ENCODE results near the gene KCNA10. TPM values are rescaled to one million over a fixed set of nuclear protein-coding genes. Genes with fewer than 3 reads are reported as not detected.

The KCNA10 gene
- total RNA-seq, 1 experiment from 2014 or later: not detected

DNA sequence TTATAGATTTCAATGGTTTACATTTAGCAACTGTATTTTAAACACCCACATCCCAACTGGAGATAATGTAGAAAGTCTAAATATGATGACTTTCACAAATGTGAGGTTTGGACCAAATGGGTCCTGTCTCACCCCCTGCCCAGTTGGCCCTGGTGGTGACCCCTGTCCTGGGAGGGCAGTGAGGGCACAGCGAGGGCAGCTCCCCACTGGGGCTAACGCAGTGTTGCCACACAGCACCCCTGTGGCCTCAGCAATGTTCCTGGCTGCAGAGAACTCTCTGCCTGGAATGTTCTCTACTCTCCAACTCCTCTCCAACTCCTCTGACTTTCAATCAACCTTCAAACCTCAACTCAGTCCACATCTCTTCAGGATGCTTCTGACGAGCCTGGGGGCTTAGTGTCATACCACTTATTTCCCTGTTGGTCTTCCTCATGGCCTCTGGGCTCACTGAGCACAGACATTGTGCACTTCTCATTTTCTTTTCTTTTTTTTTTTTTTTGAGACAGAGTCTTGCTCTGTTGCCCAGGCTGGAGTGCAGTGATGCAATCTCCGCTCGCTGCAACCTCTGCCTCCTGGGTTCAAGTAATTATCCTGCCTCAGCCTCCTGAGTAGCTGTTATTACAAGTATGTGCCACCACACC lies 25.8 kb downstream of the KCNA10 start:
- no peak overlapping the region for H3K27ac ChIP-seq (ENCODE audit: insufficient read length, low read depth, low read length)
- no peaks in the 10 kb centered on the region for H3K79me1 ChIP-seq (ENCODE audit: insufficient read depth, low read depth, low read length, poor library complexity, severe bottlenecking)
- no peak overlapping the region for H2BK12ac ChIP-seq (ENCODE audit: insufficient read length, low read depth, low read length)
- H3K4me1 Mint-ChIP-seq: peaks cover 29 to 36% of the 10 kb centered on the region in 2 experiments
- TF ChIP-seq, protein P1, sequence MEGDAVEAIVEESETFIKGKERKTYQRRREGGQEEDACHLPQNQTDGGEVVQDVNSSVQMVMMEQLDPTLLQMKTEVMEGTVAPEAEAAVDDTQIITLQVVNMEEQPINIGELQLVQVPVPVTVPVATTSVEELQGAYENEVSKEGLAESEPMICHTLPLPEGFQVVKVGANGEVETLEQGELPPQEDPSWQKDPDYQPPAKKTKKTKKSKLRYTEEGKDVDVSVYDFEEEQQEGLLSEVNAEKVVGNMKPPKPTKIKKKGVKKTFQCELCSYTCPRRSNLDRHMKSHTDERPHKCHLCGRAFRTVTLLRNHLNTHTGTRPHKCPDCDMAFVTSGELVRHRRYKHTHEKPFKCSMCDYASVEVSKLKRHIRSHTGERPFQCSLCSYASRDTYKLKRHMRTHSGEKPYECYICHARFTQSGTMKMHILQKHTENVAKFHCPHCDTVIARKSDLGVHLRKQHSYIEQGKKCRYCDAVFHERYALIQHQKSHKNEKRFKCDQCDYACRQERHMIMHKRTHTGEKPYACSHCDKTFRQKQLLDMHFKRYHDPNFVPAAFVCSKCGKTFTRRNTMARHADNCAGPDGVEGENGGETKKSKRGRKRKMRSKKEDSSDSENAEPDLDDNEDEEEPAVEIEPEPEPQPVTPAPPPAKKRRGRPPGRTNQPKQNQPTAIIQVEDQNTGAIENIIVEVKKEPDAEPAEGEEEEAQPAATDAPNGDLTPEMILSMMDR (conservative IDR thresholded peaks at IDR 0.05): no peak
- no peak overlapping the region for H3K14ac ChIP-seq (ENCODE audit: insufficient read depth, low read length)
- no peak overlapping the region for H3K23ac ChIP-seq (ENCODE audit: insufficient read length, low read depth, low read length)
- no peaks in the 10 kb centered on the region; a peak in 1 of 7 replicates for H3K36me3 Mint-ChIP-seq (ENCODE audit: insufficient read depth in 1 of 3, low read depth in 3 of 3)
- H3K18ac ChIP-seq (ENCODE audit: insufficient read length, low read depth, low read length): no peak overlapping the region
- H3K9ac ChIP-seq (ENCODE audit: extremely low read depth, insufficient read length, low read length): no peak overlapping the region
- no peak overlapping the region for H2BK120ac ChIP-seq (ENCODE audit: low read depth, low read length, poor library complexity, severe bottlenecking)
- H4K8ac ChIP-seq (replicated peaks; ENCODE audit: insufficient read length, low read depth, low read length): no peak overlapping the region
- H2AFZ ChIP-seq (ENCODE audit: low read length): no peak overlapping the region
- no peak overlapping the region for H3K27ac Mint-ChIP-seq
- no peaks in the 10 kb centered on the region; a peak in 1 of 5 replicates for H3K9me3 Mint-ChIP-seq
- no CpG with 5 or more reads among the region's 5 CpGs for WGBS (ENCODE audit: extremely low coverage, insufficient read length, low lambda C conversion rate)
- H3K4me3 Mint-ChIP-seq: no peak overlapping the region
- no peak overlapping the region for H4K5ac ChIP-seq (ENCODE audit: insufficient read length, low read depth, low read length)
- H3K56ac ChIP-seq (ENCODE audit: insufficient read length, low read depth, low read length): no peak overlapping the region
- H4K20me1 ChIP-seq (ENCODE audit: control insufficient read depth, insufficient read depth, insufficient read length): no peaks in the 10 kb centered on the region
- H3K27me3 Mint-ChIP-seq (ENCODE audit: low read depth): peaks cover 27% of the 10 kb centered on the region
- H3K79me2 ChIP-seq (ENCODE audit: insufficient read depth, low read length): no peaks in the 10 kb centered on the region
- H3K4ac ChIP-seq (ENCODE audit: low read depth, low read length): no peak overlapping the region
- H3K9me3 ChIP-seq (ENCODE audit: control insufficient read depth, low read depth, low read length): no peaks in the 10 kb centered on the region
- no peak overlapping the region for H2BK15ac ChIP-seq (ENCODE audit: low read depth, low read length)
- H2BK20ac ChIP-seq (ENCODE audit: low read depth, low read length, poor library complexity, severe bottlenecking): no peak overlapping the region
- H2BK5ac ChIP-seq (ENCODE audit: insufficient read length, low read length): no peak overlapping the region
- H3K27me3 ChIP-seq (ENCODE audit: insufficient read depth, low read length): no peaks in the 10 kb centered on the region
- H3T11ph ChIP-seq (ENCODE audit: low read length): no peak overlapping the region
- no peak for DNase-seq
- H2AK5ac ChIP-seq (ENCODE audit: insufficient read length, low read length): no peak overlapping the region
- H3K23me2 ChIP-seq (ENCODE audit: insufficient read length, low read depth, low read length, poor library complexity, severe bottlenecking): no peaks in the 10 kb centered on the region
- no peak overlapping the region for H3K4me2 ChIP-seq (ENCODE audit: insufficient read depth, insufficient read length, low read length)
- peaks cover 2% of the 10 kb centered on the region; the same call in 1 of the 2 replicates for H3K4me1 ChIP-seq (ENCODE audit: insufficient read depth, low read length)
- no peak overlapping the region for H4K91ac ChIP-seq (ENCODE audit: insufficient read length, low read depth, low read length)

All from H9 (cell line).